Peyer's patch (tissue), 4 donors: ENCODE results near the gene GALNT13.

Source experiments
- POLR2A ChIP-seq, 2 donors: fragments of 450-650 bp; IDR thresholded peaks; one replicate each; pipeline ENCODE4 v1.5.1; 2017; ENCODE audit warnings: antibody characterized with exemption in 2 of 2, mild to moderate bottlenecking in 2 of 2, moderate library complexity in 2 of 2
- TF ChIP-seq, protein P1 (sequence below), 6 experiments: fragments of 450-650 bp in 4 of 6; fragments of 200-600 bp in 2 of 6; sonication (generic) in 1 of 6; IDR thresholded peaks; one replicate each; pipeline ENCODE4 v1.5.1; 2017 to 2019; ENCODE audit warnings: antibody characterized with exemption in 6 of 6, mild to moderate bottlenecking in 3 of 6, moderate library complexity in 1 of 6

DNA sequence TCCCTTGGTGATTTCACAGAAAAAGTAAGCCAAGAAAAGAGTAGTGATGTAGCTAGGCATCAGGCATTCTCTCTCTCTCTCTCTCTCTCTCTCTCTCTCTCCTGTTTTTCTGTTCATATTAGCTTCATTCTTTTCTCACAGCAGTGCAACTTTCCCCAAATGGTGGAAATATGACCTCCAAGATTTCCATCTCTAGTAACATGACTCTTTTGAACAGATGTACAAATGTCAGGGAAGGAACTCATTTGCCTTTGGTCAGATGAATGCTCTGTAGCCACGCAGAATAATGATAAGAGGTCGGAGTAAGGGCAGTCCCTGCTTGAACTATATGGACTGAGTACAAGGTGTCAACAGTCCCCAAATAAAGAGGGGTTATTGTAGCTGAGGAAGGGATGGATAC lies 316.2 kb downstream of the GALNT13 start:
- TF ChIP-seq, protein P1, sequence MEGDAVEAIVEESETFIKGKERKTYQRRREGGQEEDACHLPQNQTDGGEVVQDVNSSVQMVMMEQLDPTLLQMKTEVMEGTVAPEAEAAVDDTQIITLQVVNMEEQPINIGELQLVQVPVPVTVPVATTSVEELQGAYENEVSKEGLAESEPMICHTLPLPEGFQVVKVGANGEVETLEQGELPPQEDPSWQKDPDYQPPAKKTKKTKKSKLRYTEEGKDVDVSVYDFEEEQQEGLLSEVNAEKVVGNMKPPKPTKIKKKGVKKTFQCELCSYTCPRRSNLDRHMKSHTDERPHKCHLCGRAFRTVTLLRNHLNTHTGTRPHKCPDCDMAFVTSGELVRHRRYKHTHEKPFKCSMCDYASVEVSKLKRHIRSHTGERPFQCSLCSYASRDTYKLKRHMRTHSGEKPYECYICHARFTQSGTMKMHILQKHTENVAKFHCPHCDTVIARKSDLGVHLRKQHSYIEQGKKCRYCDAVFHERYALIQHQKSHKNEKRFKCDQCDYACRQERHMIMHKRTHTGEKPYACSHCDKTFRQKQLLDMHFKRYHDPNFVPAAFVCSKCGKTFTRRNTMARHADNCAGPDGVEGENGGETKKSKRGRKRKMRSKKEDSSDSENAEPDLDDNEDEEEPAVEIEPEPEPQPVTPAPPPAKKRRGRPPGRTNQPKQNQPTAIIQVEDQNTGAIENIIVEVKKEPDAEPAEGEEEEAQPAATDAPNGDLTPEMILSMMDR (IDR thresholded peaks at IDR 0.05), result no peak
- no peak for TF ChIP-seq POLR2A (IDR thresholded peaks at IDR 0.05)
